HG02763 (cell line): ENCODE data around the gene BCL3.
"Not testable (repeated sequence)": the region's sequence is repeated elsewhere in the genome, so short reads cannot be mapped to it uniquely, and the experiment has no call there.

Experiments
- ATAC-seq: cut with Tn5 transposase; IDR thresholded peaks from one replicate; pipeline ENCODE4 v1.9.1; 2021; ENCODE audit warnings: mild to moderate bottlenecking, moderate library complexity; ENCODE audit not compliant: unreplicated experiment

BCL3 gene

GRCh38 chr19:44757057-44757734 lies 8.7 kb downstream of the BCL3 start:
- ATAC-seq, result no peak

GRCh38 chr19:44757735-44758505 lies 9.4 kb downstream of the BCL3 start:
- no peak for ATAC-seq

GRCh38 chr19:44758596-44758995 lies 10.1 kb downstream of the BCL3 start:
- ATAC-seq, result no peak

- ATAC-seq, result no peak
Observed at GRCh38 chr19:44759083-44759804, 10.7 kb downstream of the BCL3 start.

GRCh38 chr19:44762038-44762437 lies 13.5 kb downstream of the BCL3 start:
- ATAC-seq, result no peak

GRCh38 chr19:44765033-44765948 lies 16.8 kb downstream of the BCL3 start:
- ATAC-seq, result no peak

- ATAC-seq, result no peak
Observed at GRCh38 chr19:44765949-44766335, 17.4 kb downstream of the BCL3 start.

GRCh38 chr19:44767295-44768180 lies 19.0 kb downstream of the BCL3 start:
- ATAC-seq, result no peak

GRCh38 chr19:44770550-44771257 lies 22.2 kb downstream of the BCL3 start:
- ATAC-seq, result peak; percentile 96

- ATAC-seq, result not testable (repeated sequence)
Observed at GRCh38 chr19:44772144-44772543, 23.6 kb downstream of the BCL3 start.

GRCh38 chr19:44772959-44773358 lies 24.5 kb downstream of the BCL3 start:
- ATAC-seq, result no peak

GRCh38 chr19:44775676-44776240 lies 27.2 kb downstream of the BCL3 start:
- no peak for ATAC-seq

GRCh38 chr19:44776402-44777096 lies 28.0 kb downstream of the BCL3 start:
- no peak for ATAC-seq

GRCh38 chr19:44777715-44778347 lies 29.3 kb downstream of the BCL3 start, which contains the start of gene CBLC:
TSS of gene CBLC (plus strand) at chr19:44777890. CDS start at chr19:44777932, 42 bp downstream.
- no peak for ATAC-seq

- ATAC-seq, result no peak
Observed at GRCh38 chr19:44779150-44779549, 30.6 kb downstream of the BCL3 start.

GRCh38 chr19:44781694-44782093 lies 33.2 kb downstream of the BCL3 start:
- not testable (repeated sequence) for ATAC-seq

- no peak for ATAC-seq
Observed at GRCh38 chr19:44782729-44783128, 34.2 kb downstream of the BCL3 start.

- ATAC-seq, result no peak
Observed at GRCh38 chr19:44783545-44783944, 35.0 kb downstream of the BCL3 start.
